Keratinocyte (primary cell): ENCODE results near the gene CD4. TPM values are rescaled to one million over a fixed set of nuclear protein-coding genes. Genes with fewer than 3 reads are reported as not detected.

ENCODE experiments used
- DNase-seq: peaks from one replicate; pipeline ENCODE4 v3.0.0-alpha.2; 2011; ENCODE audit warnings: low read depth, missing footprints, low spot score
- FAIRE-seq: peaks from 2 replicates; lab custom pipeline; 2011; peaks lifted over from hg19 to GRCh38; lab: Jason Lieb, UNC
- H2AFZ ChIP-seq: 2 replicates; pipeline ENCODE4 v1.6.0; 2012; ENCODE audit warnings: low read length, control low read depth, inconsistent platforms; ENCODE audit not compliant: control insufficient read depth
- H3K27ac ChIP-seq: 2 replicates; pipeline ENCODE4 v1.5.1; 2011; ENCODE audit warnings: low read length; ENCODE audit not compliant: control insufficient read depth, insufficient read depth
- H3K27me3 ChIP-seq: 3 replicates; pipeline ENCODE4 v1.6.0; 2011; ENCODE audit warnings: low read length; ENCODE audit not compliant: control insufficient read depth, insufficient read depth; ENCODE audit errors: extremely low read depth
- H3K36me3 ChIP-seq, 2 experiments: 2 replicates in 1 of 2; 3 replicates in 1 of 2; pipeline ENCODE4 v1.5.1; 2011; ENCODE audit warnings: low read length in 2 of 2, mild to moderate bottlenecking in 1 of 2; ENCODE audit not compliant: control insufficient read depth in 2 of 2, insufficient read depth in 2 of 2; ENCODE audit errors: extremely low read depth in 1 of 2
- H3K4me1 ChIP-seq: 3 replicates; pipeline ENCODE4 v1.5.1; 2011; ENCODE audit warnings: low read length; ENCODE audit not compliant: control insufficient read depth, insufficient read depth; ENCODE audit errors: extremely low read depth
- H3K4me2 ChIP-seq: 3 replicates; pipeline ENCODE4 v1.6.0; 2011; ENCODE audit warnings: low read depth, low read length; ENCODE audit not compliant: control insufficient read depth, insufficient read depth; ENCODE audit errors: extremely low read depth
- H3K4me3 ChIP-seq, 3 experiments: fragments of 200-600 bp in 1 of 3; sonication (generic) in 1 of 3; 2 replicates in 2 of 3; 3 replicates in 1 of 3; pipeline ENCODE4 v1.5.1; 2011 to 2016; ENCODE audit warnings: low read length in 3 of 3, mild to moderate bottlenecking in 3 of 3, control low read depth in 2 of 3, inconsistent platforms in 1 of 3, low read depth in 1 of 3, mixed read lengths in 1 of 3, mixed run types in 1 of 3, moderate library complexity in 1 of 3; ENCODE audit not compliant: control insufficient read depth in 2 of 3, insufficient read depth in 2 of 3; ENCODE audit errors: extremely low read depth in 1 of 3
- H3K79me2 ChIP-seq: 2 replicates; pipeline ENCODE4 v1.6.0; 2012; ENCODE audit warnings: low read length; ENCODE audit not compliant: control insufficient read depth, insufficient read depth
- H3K9ac ChIP-seq: 3 replicates; pipeline ENCODE4 v1.6.0; 2011; ENCODE audit warnings: low read length; ENCODE audit not compliant: control insufficient read depth, insufficient read depth; ENCODE audit errors: extremely low read depth
- H3K9me1 ChIP-seq: 3 replicates; pipeline ENCODE4 v1.6.0; 2011; ENCODE audit warnings: low read length; ENCODE audit not compliant: control insufficient read depth, insufficient read depth; ENCODE audit errors: extremely low read depth
- H3K9me3 ChIP-seq: 2 replicates; pipeline ENCODE4 v1.5.1; 2012; ENCODE audit warnings: low read depth, low read length; ENCODE audit not compliant: control insufficient read depth
- H4K20me1 ChIP-seq: 3 replicates; pipeline ENCODE4 v1.6.0; 2011; ENCODE audit warnings: low read length; ENCODE audit not compliant: control insufficient read depth, insufficient read depth; ENCODE audit errors: extremely low read depth
- EZH2 ChIP-seq: IDR thresholded peaks from one replicate; pipeline ENCODE4 v1.6.1; 2012; ENCODE audit warnings: inconsistent platforms, mild to moderate bottlenecking, low read length, moderate library complexity
- dilution Hi-C: fragments of 300-500 bp; cut with MboI; formaldehyde crosslinking; loops from one replicate; pipeline ENCODE4 v1.7.0; 2020; ENCODE audit warnings: low sequenced_read_pairs; ENCODE audit not compliant: extremely low pct_ligation_motif_present
- polyA plus RNA-seq, 5 experiments: library from polyadenylated mRNA; depleted of rRNA in 3 of 5; stranded (reverse) in 3 of 5; stranded (forward) in 1 of 5; unstranded in 1 of 5; fragments of >200 nt; gene quantifications; 1 replicate in 1 of 5; 2 replicates in 3 of 5; 3 replicates in 1 of 5; pipeline versions ENCODE4 v1.2.1 to v1.2.3, GENCODE V29; 2011 to 2012; ENCODE audit warnings: missing spikeins in 2 of 5, low read depth in 1 of 5, low replicate concordance in 1 of 5
- TF ChIP-seq, protein P1 (sequence below), 3 experiments: IDR thresholded peaks in 1 of 3; conservative IDR thresholded peaks in 1 of 3; optimal IDR thresholded peaks in 1 of 3; 2 replicates in 2 of 3; 3 replicates in 1 of 3; pipeline versions ENCODE3 to v1.5.1; 2011; ENCODE audit warnings: low read length in 3 of 3, mild to moderate bottlenecking in 3 of 3, moderate library complexity in 2 of 3, control low read depth in 1 of 3, inconsistent platforms in 1 of 3; ENCODE audit not compliant: insufficient read depth in 2 of 3; ENCODE audit errors: extremely low read depth in 1 of 3

The CD4 gene
- polyA plus RNA-seq, 1 donor (not counting 4 experiments of a cell fraction or from before 2014, with no cell fraction given): 0.01 TPM

DNA sequence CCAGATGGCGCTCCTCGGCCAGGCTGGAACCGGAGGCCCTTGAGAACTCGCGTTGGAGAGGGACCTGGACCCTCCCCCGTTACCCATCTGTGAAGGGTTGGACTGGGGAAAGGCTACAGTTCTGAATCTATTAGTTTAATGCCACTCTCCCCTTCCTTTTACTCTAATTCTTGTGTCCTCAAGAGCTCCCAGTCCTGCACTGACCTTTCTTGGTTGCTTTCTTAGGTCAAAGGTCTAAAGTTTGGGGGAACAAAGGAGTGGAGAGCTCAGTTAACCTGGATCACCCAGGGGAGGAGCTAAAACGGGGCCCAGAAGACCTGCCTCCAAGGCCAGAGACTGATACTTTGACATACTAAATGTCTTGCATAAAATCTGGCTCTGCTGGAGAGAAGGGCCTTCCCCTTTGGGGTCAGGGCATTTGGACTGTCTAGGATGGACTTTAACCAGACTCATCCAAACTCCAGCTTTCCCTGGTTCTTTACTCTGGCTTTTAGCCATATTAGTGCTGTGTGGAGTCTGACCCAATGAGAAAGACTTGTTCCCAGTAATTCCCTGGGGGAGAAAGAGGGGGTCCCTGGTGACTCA lies 35.5 kb upstream of the CD4 start:
- Histone ChIP-seq H4K20me1 (peaks cover 2% of the 10 kb centered on the region), H3K9me1 (no peaks in the 10 kb centered on the region), H3K27ac (no peak overlapping the region), H3K9ac (no peak overlapping the region), H3K79me2 (peaks cover 30% of the 10 kb centered on the region), H3K27me3 (no peaks in the 10 kb centered on the region), H2AFZ (no peak overlapping the region), H3K36me3 (peaks cover 14 to 28% of the 10 kb centered on the region in 2 experiments), H3K9me3 (no peaks in the 10 kb centered on the region), H3K4me3 (no peak overlapping the region), H3K4me2 (no peak overlapping the region), H3K4me1 (peaks cover 25% of the 10 kb centered on the region)
- DNase-seq (no peak), FAIRE-seq (no peak)
- dilution Hi-C loops: no loop called here
- TF ChIP-seq, protein P1, sequence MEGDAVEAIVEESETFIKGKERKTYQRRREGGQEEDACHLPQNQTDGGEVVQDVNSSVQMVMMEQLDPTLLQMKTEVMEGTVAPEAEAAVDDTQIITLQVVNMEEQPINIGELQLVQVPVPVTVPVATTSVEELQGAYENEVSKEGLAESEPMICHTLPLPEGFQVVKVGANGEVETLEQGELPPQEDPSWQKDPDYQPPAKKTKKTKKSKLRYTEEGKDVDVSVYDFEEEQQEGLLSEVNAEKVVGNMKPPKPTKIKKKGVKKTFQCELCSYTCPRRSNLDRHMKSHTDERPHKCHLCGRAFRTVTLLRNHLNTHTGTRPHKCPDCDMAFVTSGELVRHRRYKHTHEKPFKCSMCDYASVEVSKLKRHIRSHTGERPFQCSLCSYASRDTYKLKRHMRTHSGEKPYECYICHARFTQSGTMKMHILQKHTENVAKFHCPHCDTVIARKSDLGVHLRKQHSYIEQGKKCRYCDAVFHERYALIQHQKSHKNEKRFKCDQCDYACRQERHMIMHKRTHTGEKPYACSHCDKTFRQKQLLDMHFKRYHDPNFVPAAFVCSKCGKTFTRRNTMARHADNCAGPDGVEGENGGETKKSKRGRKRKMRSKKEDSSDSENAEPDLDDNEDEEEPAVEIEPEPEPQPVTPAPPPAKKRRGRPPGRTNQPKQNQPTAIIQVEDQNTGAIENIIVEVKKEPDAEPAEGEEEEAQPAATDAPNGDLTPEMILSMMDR (optimal IDR thresholded peaks at IDR 0.05 in 1 of 3, IDR thresholded peaks at IDR 0.05 in 1 of 3, conservative IDR thresholded peaks at IDR 0.05 in 1 of 3; ENCODE audit: extremely low read depth in 1 of 3, insufficient read depth in 2 of 3, low read length in 3 of 3): peak in 2 of 3 experiments; percentile 94 to 96
- no peak for TF ChIP-seq EZH2

- Histone ChIP-seq H3K4me3 (no peak overlapping the region), H2AFZ (no peak overlapping the region), H3K9me3 (no peaks in the 10 kb centered on the region), H3K4me2 (no peak overlapping the region), H3K9ac (no peak overlapping the region), H3K9me1 (no peaks in the 10 kb centered on the region), H3K27me3 (no peaks in the 10 kb centered on the region), H3K27ac (no peak overlapping the region), H3K36me3 (peaks cover 13 to 24% of the 10 kb centered on the region in 2 experiments), H4K20me1 (peaks cover 2% of the 10 kb centered on the region), H3K79me2 (peaks cover 28% of the 10 kb centered on the region), H3K4me1 (peaks cover 25% of the 10 kb centered on the region)
- DNase-seq (no peak), FAIRE-seq (no peak)
- no peak for TF ChIP-seq EZH2
- TF ChIP-seq, protein P1 (optimal IDR thresholded peaks at IDR 0.05 in 1 of 3, IDR thresholded peaks at IDR 0.05 in 1 of 3, conservative IDR thresholded peaks at IDR 0.05 in 1 of 3; ENCODE audit: extremely low read depth in 1 of 3, insufficient read depth in 2 of 3, low read length in 3 of 3): no peak
- dilution Hi-C loops: no loop called here
These were observed 34.9 kb upstream of the CD4 start for GRCh38 chr12:6754411-6754810.
